Glomerular visceral epithelial cell (primary cell): Measurements from ENCODE around the gene MED9.

Source experiments
- DNase-seq: peaks from one replicate; pipeline ENCODE4 v3.0.0-alpha.2; 2016; ENCODE audit errors: extremely low spot score

The MED9 gene

DNA sequence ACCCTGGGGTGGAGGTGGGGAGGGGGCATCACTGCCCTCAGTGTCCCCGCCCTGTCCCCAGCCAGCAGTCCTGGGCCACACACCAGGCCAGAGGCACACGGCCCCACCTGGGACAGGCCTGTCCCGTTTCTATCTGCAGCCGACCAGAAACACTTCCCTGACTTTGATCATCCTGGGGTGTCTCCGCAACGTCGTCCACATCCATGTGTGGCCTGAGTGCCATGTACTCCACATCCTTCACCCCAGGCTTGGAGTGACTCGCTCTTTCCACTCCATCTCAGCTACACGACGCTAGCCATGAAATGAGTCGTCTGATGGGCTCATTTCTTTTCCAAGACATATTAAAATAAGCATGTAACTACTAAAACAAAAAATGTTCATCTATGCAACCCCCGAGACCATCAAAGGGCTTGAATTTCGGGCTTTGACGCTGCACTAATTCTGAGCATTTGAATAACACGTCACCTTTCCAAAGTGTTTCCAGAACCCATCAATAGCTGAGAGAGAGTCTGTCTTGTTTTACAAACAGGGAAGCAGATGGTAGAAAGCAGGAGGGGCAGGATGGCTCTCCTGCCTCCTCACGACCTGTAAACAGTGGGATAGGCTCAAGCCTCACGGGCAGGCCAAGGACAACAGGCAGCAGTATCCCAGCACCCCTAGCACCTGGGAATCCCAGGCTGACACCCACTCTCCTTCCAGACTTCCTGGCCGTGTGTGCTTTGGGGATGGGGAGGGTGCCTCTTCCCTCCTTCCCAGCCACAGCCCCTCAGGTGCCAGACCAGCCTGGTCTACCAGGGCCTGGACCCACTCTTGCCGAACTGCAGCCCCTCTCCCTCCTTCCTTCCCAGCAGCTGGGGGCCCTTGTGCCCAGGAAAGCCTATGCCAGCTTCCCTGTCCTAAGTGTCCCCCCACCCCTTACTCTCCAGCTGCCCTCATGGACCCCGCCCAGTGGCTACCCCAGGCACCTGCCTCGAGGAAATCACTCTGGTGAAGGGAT is 39.4 kb downstream of the MED9 start:
- peak; percentile 75 for DNase-seq

DNA sequence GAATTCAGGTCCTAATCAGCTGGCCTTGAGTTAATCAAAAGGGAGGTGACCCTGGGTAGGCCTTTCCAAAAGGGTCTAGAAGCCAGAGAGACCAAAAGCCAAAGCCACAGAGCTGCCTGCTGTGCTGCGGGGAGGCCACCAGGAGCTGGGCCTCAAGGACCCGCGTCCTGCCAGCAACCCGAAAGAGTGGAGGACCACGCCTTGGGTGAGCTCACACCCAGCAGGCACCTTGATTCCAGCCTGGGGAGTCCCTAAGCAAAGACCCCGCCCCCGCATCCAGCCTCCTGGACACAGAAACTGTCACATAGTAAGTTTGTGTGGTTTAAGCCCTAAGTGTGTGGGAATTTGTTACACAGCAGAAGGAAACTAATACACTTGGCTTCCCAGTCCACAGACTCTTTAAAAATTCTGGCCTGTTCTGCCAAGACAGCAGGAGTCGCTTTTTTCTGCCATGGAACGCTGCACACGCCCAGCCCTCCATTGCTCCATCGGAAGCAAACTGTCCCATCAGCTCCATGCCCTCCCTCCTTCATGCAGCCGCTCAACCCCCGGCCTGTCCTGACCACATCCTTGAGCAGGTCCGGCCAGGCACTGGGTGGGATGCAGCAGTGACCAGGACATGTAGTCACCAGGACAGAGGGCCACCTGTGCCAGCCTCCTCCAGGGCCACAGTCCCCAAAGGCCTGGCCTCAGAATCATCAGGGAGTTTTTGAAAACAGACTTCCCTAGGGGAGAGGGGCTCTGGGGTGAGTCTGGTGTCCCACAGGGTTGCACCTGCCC is 40.3 kb downstream of the MED9 start:
- peak; percentile 13 for DNase-seq

DNA sequence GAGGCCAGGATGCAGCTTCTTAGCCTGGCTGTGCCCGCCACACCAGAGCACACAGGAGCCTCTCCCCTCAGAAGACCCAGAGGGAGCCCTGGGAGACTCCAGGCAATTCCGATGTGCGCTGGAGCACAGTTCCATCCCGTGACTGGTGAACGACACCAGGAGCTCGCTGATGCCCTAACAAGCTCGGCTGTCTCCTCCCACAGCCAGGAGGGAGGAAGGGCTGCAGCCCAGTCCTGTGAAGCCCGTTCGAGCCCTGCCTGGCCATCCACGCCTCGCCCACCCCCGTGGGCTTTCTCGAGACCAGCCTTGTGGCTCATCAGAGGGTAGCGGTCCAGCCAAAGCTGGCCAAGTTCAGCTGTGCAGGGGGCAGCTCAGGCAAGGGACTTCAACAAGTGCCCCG is 41.2 kb downstream of the MED9 start:
- DNase-seq: peak; percentile 38

DNA sequence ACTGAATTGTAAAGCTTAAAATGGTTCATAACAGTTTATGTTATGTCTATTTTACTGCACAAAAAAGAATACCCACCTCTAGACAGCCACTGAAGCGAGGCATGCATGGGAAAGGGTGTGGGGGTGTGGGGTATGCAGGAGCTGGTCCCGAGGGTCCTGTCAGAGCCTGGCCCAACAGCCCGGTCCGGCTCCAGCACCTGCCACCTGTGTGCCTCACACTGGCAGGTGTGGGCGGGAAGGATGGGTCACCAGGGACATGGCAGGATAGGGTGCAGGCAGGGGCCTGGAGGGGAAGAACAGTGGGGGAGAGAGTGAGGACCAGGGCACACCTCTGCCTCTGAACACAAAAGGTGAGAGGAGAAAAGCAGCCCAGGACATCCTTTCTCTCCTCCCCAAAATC is 42.2 kb downstream of the MED9 start:
- DNase-seq: no peak

DNA sequence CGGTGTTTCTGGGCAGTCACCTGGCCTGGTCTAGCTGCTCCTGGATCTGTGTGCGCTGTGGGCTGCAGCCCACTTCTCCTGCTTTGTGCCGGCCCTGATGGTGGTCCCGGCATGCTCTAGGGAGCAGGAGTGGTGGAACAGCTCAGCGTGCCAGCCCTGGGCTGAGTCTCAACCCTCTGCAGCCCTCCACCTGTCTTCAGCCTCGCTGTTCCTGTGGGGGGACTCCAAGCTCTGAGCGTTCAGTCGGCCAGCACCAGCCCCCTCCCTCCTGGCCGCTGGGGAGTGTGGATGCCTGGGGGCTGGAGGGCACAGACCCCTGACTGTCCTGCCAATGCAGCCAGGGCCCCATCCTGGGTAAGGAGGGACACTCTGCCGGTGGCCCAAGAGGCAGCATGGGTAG is 43.1 kb downstream of the MED9 start:
- DNase-seq: no peak

DNA sequence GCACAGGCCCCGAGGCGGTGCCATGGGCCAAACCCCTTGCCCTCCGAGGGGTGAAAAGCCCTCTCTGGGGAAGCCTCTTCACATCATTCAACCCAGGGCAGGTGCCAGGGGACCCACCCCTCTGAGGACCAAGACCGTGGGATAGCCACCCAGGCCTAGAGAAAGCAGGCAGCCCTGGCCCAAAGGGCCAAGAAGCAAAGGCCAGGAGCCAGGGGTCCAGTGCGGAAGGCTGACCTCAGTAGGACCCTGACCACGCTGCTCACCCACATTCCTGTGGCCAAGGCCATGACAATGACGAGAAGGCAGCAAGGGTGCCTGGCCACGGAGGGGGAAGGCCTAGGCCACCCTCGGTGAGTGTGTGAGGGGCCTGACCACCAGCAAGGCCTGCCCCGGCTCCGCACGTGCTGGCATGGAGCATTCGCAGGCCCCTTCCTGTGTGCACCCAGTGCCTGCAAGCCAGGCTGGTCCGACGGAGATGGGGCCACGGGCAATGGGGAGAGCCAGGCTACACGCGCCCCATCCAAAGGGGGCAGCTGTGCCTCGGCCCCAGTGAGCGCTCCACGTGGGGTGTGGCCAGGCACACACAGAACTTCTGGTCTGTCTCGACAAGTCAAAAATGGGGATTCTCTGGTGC is 43.9 kb downstream of the MED9 start:
- DNase-seq: no peak

DNA sequence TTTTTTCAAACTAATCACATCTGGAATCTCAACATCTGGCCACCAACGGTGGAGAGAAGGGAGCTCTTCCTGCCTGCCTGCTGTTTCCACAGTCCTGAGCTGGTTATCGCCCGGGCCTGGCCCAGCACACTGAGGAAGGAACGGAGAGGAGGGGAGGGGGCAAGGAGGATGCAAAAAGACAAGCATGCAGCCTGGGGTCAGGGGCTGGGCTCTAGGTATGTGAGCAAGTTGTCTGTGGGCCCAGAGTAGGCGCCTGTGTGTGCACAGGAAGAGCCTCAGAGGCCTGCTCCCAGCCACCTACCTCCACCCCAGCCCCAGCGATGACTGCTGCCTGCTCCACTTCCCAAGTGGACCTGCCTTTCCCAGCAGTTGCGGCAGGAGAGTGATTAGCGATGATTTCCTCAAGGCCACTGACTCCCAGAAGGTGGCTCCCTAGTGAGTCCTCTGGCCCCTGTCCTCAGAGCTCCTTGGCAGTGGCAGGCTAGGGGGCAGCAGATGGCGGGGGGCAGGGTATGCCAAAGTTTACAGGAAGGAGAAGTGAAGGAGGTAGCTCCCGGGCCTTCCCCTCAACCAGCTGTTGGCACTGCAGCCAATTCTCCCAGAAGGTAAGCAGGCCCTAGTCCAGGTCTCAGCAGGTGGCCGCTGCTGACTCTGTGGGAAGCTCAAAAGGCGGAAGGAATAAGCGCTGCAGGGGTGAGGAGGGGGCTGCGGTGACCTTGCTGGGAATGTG is 46.4 kb downstream of the MED9 start:
- no peak for DNase-seq

DNA sequence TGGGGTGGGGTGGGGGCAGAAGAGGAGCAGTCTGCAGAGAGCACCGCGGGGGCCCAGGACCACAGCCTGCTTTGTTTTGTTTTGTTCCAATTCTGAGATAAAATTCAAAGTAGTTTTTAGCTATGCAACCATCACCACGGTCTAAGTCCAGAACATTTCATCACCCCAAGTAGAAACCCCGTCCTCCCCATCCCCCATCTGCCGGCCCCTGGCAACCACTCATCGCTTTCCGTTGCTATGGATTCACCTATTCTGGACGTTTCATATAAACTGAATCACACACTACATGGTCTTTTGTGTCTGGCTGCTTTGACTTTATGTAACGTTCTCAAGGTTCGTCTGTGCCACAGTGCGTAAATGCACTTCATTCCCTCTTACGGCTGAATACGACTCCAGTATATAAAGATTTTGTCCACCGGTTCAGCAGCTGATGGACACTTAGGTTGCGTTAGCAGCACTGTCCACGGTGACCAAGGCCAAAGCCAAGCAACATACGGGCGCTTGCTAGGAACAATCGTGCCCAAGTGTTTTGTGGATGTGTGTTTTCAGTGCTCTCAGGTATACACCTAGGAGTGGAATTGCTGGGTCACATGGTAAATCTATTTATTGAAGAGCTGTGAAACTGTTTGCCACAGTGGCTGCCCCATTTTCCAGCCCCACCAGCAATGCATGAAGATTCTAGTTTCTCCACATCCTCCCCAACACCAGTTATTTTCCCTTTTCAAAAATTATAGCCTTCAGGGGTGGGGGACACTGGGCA is 47.1 kb downstream of the MED9 start:
- DNase-seq: no peak

DNA sequence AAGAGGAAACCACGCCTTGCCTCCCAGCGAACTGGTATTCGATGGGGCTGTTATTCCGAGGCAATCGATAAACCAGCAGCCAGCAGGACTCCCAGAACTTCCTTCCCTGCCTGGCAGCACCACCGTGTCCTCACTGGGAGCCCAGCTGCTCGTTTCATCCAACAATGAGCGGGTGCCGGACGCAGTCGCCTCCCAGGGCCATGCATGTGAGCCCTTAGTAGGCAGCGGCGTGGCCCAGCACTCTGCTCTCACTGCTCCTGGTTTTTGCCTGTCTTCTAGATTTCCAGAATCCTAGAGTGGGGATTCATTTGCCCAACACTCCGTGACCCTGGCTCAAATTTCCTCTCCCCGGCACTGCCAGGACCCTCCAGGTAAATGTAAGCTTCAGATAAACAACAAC is 48.5 kb downstream of the MED9 start:
- no peak for DNase-seq

DNA sequence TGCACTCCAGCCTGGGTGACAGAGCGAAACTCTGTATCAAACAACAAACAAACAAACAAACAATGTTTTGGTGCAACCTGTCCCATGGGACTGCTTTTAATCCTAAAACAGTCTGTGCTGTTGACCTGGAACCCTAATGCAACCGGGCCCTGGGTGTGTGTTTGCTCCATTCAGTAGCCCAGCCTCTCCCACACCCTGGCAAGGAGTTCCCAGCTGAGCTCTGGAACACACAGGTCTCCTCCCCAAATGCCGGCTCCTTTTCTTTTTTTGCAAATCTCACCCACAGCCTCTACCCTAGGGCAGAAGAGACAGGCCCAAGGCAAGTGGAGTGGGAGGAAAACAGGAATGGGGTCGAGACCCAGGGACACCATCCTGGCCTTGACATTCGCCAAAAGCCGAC is 49.2 kb downstream of the MED9 start:
- no peak for DNase-seq

DNA sequence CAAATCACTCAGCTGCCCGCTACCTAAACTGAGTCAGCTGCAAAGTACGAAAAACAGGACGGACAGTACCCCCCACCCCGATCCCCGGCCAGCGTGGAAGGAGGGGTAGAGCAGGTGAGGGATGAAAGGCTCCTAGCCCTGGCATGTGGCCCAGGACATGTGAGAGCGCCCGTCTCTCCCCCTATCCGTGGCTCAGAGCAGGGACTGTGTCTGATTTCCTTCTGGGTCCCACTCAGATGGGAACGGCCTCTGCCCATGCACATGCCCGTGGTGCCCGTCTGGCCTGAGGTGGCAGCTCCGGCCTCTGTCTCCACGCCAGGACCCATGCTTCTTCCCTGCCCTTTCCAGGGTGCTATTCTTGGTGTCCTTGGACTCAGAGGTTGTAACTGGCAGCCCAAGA is 49.6 kb downstream of the MED9 start:
- no peak for DNase-seq

DNA sequence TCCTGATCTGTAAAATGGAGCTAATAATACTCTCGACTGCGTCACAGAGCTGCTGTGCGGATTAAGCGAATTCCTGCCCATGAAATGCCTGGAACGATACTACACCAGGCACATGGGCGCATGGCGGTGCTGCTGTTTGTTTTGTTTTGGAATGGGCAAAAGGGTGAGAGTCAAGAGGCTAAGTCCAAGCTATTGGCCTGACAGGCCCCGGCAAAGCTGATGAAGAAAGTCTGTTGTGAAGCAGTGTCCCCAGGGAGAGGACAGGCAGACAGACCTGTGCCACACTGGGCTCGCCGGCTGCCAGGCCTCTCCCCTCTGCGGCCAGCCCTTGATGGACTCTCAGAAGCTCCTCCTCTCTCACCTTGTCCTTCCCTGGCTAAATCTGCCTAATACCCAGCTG is 50.7 kb downstream of the MED9 start:
- no peak for DNase-seq

DNA sequence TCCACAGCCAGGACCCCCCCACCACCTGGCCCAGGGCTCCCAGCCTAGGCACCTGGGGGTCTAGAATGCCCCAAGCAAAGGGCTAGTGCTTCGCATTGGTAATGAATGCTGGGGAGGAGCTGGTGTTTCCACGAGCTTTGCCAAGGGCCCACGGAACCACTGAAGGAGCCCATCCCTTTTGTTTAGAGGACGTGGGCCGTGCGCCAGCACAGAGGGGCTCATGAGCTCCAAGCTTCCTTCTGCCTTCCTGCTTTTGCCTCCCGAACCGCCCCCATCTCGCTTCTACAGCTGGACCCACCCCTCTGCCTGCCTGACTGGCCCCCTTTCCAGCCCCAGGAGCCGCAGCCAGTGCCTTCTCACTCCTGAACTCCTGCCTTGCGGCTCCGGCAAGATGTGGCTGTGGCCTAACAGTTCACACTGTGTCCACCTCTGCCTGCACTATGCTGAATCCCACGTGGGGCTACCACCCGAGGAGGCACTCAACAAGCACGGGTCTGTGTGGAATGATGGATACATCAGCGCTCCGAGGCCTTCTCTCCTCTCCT is 51.2 kb downstream of the MED9 start:
- no peak for DNase-seq

DNA sequence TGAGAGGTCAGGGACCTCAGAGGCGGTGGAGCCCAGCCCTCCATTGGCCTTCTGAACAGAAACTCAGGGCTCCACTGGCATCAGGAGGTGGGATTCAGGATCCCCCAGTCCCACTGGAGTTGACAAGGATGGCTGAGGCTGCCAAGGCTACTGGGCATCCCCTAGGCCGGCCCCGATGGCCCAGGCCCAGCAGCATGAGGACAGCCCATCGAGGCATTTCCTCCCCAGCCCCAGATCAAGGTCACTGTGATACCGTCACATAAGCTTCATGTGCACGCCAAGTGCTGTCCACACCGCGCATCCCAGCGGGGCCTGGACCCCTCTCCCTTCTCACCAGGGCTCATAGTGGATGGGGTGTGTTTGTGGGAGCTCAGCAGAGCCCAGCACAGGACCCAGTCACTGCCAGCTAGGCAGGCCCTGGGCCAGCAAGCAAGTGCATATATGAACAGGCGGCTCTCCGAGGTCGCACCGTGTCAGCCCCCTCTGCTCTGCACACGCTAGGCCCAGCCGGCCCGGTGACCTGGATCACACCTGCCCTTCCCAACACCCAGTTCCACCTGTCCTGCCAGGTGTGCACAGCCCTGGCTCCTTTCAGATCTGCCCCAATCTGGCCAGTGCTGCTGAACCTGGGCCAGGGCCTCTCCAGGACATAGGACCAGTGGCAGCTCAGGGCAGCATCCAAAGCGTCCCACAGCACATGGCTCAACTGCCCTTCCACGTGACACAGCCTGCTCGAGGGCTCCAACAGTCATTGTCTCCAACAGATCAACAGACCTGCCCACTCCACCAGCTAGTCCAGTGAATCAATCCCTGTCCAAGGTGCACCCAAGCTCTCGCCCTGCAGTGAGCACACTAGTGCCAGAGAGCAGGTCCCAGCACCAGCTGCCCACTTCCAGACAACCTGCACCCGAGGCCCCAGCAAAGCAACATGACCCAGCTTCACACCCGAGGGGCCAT is 52.2 kb downstream of the MED9 start:
- no peak for DNase-seq

DNA sequence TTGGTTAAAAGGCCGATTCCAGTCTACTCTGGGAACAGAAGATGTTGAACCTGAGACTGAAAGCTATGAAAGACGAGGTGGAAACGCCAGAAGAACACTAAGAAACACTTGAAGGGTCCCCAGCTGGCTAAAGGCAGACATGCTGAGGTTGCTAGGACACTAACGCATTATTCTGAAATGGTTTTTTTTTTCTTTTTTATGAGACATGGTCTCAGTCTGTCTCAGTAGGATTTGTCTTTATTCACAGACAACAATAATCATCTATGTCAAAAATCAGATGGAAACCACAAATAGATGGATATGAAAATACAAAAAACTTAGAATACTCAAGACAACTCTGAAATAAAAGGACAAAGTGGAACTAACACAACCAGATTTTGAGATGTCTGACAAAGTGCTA is 54.4 kb downstream of the MED9 start:
- DNase-seq: no peak

DNA sequence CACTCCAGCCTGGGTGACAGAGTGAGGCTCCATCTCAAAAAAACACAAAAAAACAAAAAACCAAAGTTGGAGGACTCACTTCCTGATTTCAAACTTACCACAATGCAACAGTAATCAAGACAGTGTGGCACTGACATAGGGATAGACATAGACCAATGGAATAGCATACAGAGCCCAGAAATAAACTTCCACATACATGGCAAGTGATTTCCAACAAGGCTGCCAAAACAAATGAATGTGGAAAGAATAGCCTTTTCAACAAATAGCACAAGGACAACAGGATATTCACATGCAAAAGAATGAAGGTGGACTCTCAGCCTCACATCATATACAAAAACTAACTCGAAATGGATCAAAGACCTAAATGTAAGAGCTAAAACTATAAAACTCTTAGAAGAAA is 56.2 kb downstream of the MED9 start:
- DNase-seq: no peak

DNA sequence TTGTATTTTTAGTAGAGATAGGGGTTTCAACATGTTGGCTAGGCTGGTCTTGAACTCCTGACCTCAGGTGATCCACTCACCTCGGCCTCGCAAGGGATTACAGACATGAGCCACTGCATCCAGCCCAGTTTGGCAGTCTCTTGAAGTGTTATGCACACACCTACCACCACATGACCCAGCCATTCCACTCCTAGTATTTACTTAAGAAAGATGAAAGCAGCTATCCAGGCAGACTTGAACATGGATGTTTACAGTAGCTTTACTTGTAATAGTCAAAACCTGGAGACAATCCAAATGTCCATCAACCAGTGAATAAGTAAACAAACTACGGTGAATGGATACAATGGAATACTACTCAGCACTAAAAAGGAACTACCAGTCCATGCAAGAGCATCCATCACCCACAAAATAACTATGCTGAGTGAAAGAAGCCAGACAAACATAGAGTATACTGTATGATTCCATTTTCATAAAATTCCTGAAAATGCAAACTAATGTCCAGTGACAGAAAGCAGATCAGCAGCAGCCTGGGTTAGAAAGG is 57.2 kb downstream of the MED9 start:
- no peak for DNase-seq

DNA sequence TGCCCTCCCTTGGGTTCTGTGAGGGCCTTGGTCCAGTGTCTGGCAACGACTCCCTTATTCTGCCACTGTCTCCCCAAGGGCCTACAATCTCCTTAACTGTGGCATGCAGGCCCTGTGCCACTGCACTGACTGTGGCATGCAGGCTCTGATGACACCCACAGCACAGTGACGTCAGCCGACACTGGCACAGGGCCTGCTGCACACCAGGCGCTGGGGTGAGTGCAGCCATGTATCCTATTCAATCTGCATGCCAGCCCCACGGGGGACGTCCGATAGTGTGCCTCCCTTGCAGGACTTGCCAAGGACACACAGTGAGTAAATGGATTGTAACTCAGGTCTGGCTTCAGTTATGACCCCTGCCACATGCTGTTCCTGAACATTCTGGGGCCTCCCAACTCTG is 59.2 kb downstream of the MED9 start:
- DNase-seq: no peak

DNA sequence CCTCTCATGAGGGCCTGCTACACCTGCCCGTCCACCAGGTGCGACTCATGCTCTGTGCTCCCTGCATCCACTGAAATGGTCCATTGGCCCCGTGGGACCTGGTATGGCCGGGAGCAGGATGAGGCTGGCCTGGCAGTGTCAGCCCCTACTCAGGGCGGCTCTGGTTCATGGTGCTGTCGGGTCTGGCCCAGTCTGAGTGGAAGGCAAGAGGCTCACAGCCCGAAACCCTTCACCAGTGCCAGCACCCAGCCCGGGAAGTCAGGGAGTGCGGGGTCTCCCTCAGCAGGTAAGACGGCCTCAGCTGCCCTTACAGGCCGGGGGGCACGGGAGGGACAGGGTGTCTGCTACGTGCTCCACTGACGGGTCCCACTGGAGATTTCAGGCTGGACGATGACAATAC is 59.9 kb downstream of the MED9 start:
- DNase-seq: no peak
